ENCODE measurements around the gene RPRD1B. TPM values are rescaled to one million over a fixed set of nuclear protein-coding genes. Genes with fewer than 3 reads are reported as not detected.

RPRD1B gene
- total and polyA plus RNA-seq, 2 experiments from 2014 or later: 31.0 to 43.5 TPM

DNA sequence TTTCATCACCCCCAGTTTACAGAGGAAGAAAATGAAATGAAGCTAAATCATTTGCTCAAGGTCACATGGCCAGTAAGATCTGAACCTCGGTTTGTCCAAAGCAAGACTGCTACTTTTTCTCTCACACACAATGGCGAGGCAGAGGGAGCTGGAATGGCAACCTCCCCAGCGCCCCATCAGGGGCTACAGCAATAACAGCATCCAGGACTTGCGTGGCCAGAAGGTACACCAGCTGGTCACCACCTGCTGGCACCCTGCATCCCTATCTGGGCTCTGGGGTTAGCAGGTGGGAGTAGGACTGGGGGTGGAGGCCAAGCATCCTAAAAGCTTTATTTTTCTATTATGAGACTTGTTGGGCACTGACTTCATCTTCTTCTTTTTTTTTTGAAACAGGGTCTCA is 41.6 kb upstream of the RPRD1B start:
- H3K9me3 ChIP-seq (ENCODE audit: low read depth): no peaks in the 10 kb centered on the region
- peak overlapping the region; percentile 92 for H3K27ac ChIP-seq
- DNase-seq (ENCODE audit: low read depth in 1 of 2, low spot score in 1 of 2): no peak
- TF ChIP-seq, protein P1, sequence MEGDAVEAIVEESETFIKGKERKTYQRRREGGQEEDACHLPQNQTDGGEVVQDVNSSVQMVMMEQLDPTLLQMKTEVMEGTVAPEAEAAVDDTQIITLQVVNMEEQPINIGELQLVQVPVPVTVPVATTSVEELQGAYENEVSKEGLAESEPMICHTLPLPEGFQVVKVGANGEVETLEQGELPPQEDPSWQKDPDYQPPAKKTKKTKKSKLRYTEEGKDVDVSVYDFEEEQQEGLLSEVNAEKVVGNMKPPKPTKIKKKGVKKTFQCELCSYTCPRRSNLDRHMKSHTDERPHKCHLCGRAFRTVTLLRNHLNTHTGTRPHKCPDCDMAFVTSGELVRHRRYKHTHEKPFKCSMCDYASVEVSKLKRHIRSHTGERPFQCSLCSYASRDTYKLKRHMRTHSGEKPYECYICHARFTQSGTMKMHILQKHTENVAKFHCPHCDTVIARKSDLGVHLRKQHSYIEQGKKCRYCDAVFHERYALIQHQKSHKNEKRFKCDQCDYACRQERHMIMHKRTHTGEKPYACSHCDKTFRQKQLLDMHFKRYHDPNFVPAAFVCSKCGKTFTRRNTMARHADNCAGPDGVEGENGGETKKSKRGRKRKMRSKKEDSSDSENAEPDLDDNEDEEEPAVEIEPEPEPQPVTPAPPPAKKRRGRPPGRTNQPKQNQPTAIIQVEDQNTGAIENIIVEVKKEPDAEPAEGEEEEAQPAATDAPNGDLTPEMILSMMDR (IDR thresholded peaks at IDR 0.05; ENCODE audit: low read depth, low read length): no peak
- no peaks in the 10 kb centered on the region for H3K27me3 ChIP-seq
- H3K4me3 ChIP-seq: no peak overlapping the region
- H3K36me3 ChIP-seq: peaks cover 15% of the 10 kb centered on the region
- peaks cover 66% of the 10 kb centered on the region for H3K4me1 ChIP-seq (ENCODE audit: low read depth)

DNA sequence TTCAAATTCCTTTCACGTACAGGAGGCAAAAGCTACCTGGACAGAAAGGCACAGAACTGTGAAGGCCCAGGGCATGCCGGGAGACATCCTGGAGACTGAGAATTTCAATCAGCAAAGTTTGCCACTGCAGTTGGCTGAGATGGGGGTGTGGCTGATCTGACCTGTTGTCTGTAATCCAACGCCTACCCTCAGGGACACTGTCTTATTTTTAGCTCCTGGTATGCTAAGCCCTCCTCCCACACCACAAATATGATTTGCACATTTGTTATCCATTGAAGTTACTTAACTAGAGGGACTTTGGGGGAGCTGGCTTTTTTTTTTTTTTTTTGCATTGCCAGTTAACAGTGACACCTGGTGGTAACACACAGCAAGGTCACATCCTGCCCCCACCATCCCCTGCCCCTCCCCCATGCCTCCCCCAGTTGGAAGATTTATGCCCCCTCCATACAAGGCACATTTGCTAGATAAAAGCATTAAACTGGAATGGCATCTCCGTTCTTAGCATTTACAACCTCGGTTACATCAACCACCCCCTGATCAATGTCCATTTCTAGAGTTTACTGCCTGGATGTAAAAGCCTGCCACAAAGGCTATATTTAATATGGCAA is 40.6 kb upstream of the RPRD1B start:
- Histone ChIP-seq H3K27ac (peak overlapping the region; percentile 92), H3K4me3 (no peak overlapping the region), H3K36me3 (peaks cover 15% of the 10 kb centered on the region), H3K9me3 (ENCODE audit: low read depth) (no peaks in the 10 kb centered on the region), H3K4me1 (ENCODE audit: low read depth) (peaks cover 56% of the 10 kb centered on the region), H3K27me3 (no peaks in the 10 kb centered on the region)
- TF ChIP-seq, protein P1 (IDR thresholded peaks at IDR 0.05; ENCODE audit: low read depth, low read length): peak; percentile 48
- DNase-seq (ENCODE audit: low read depth in 1 of 2, low spot score in 1 of 2): peak; percentile 73 to 92

DNA sequence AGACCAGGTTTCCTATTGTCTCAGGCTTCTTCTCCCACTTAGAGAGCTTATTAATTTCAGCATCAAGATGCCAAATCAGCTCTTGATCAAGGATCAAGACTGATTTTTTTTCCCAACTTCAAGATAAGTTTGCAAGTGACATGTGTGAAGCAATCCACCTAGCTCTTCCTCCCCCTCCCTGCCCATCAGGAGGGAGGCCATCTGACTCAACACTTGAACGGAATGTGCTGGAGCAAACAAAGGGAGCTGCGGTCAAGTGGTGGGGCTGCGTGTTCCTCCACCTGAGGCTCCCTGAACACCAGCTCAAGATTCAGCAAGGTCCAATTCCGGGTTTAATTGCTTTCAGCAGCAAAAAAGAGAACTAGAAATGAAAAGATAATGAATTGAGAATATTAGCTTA is 39.0 kb upstream of the RPRD1B start:
- DNase-seq (ENCODE audit: low read depth in 1 of 2, low spot score in 1 of 2): peak in 1 of 2 donors; percentile 65
- TF ChIP-seq, protein P1 (IDR thresholded peaks at IDR 0.05; ENCODE audit: low read depth, low read length): no peak
- Histone ChIP-seq H3K4me1 (ENCODE audit: low read depth) (peaks cover 40% of the 10 kb centered on the region), H3K9me3 (ENCODE audit: low read depth) (no peaks in the 10 kb centered on the region), H3K27me3 (no peaks in the 10 kb centered on the region), H3K4me3 (no peak overlapping the region), H3K36me3 (peaks cover 29% of the 10 kb centered on the region), H3K27ac (no peak overlapping the region)

DNA sequence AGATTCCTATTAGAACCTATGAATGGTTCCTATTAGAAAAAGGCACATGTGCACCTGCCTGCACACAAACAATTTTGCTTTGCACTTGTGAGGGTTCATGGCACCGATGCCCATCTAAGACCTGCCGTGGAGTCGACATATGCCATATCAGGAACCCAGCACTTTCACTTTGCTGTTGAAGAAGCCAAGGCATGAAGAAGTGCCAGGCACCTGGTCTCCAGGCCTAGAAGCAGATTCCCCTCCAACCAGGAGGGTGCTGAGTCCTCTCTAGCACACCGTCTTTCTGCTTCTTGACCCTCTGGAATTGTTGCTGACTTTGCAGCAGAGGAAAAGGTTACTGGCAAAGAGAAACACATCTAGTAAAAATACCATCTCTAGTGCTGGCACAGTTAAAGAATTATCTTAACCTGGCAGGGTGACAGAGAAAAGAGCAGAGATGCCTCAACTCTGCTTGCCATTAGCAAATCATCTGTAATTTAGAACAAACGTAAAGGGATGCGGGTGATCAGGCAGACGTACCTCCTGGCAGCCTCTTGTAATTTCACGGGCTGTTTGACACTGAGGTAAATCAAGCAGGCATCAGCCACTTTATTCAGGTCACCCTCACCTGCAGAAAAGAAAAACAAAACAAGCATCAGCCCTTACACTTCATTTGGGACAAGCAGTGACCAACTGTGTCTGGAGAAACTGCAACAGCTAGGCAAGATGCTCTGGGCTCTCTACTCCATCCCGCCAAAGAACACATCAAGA is 37.5 kb upstream of the RPRD1B start:
- H3K9me3 ChIP-seq (ENCODE audit: low read depth): no peaks in the 10 kb centered on the region
- peaks cover 24% of the 10 kb centered on the region for H3K4me1 ChIP-seq (ENCODE audit: low read depth)
- DNase-seq (ENCODE audit: low read depth in 1 of 2, low spot score in 1 of 2): no peak
- H3K27ac ChIP-seq: no peak overlapping the region
- TF ChIP-seq, protein P1 (IDR thresholded peaks at IDR 0.05; ENCODE audit: low read depth, low read length): no peak
- no peaks in the 10 kb centered on the region for H3K27me3 ChIP-seq
- peaks cover 30% of the 10 kb centered on the region for H3K36me3 ChIP-seq
- no peak overlapping the region for H3K4me3 ChIP-seq

DNA sequence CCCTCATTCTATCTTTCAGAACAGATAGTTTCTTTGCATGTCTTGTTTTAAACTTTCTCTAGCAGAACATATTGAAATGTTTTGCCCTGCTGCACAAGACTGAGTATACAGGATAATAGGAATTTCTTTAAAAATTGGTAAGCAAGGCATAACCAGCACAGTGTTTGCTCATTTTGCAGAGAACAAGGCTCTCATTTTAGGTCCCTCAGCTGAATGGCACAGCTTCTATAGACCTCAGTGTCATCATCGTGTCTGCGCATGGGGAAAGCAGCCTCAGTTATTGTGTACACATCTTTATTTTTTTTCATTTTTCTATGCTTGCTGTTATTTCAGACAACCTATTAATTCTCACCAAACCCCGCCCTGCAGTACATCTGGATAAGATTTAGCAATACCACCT is 36.0 kb upstream of the RPRD1B start:
- DNase-seq (ENCODE audit: low read depth in 1 of 2, low spot score in 1 of 2): no peak
- Histone ChIP-seq H3K27me3 (no peaks in the 10 kb centered on the region), H3K27ac (no peak overlapping the region), H3K4me1 (ENCODE audit: low read depth) (peaks cover 16% of the 10 kb centered on the region), H3K4me3 (no peak overlapping the region), H3K36me3 (peaks cover 35% of the 10 kb centered on the region), H3K9me3 (ENCODE audit: low read depth) (no peaks in the 10 kb centered on the region)
- TF ChIP-seq, protein P1 (IDR thresholded peaks at IDR 0.05; ENCODE audit: low read depth, low read length): no peak
